GM19099 (cell line): ENCODE results near the gene AKAP13.

ENCODE experiments used
- POLR2A ChIP-seq: IDR thresholded peaks from 3 replicates; pipeline ENCODE4 v1.6.1; 2011; ENCODE audit warnings: low read depth; ENCODE audit not compliant: insufficient read length; ENCODE audit errors: extremely low read depth

AKAP13 gene

GRCh38 chr15:85793641-85794597, 413.5 kb downstream of the AKAP13 start:
- TF ChIP-seq POLR2A = no peak

DNA sequence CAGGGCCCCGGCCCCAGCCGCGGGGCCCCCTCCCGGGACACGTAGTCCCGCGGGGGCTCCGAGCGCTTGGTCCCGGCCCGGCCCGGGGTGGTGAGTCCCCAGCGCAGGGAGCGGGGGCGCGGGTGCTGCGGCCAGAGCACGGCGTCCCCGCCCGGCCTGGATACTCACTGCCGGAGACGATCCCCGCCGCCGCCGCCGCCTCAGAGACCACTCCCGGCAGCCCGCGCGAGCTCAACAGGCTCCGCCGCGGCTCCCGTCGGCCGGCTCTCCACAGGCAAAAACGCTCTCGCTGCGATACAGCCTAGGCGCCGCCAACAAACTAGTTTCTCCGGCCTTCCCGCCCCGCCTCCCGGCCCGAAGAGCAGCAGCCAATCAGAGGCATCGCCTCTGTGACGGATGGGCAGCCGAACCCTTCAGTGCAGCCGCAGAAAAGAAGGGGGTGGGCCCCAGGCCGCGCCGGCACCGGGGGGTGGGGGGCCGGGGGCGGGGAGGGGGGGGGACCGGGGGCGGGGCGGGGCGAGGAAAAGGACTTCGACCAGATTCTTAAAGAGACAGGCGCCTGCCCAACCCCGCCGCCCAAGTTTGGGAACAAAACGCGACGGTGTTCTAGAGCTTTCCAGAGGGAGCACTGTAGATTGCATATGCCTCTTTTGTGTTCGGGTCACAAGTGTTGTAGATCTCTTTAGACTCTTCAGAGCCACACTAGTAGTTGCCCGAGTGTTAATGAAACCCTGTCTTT, 414.4 kb downstream of the AKAP13 start, which contains the start of gene KLHL25:
TSS of gene KLHL25 (minus strand) at position 328 of the 739 bp plus-strand sequence. CDS start 25,115 bp downstream, outside the sequence.
- TF ChIP-seq POLR2A = peak; percentile 64

DNA sequence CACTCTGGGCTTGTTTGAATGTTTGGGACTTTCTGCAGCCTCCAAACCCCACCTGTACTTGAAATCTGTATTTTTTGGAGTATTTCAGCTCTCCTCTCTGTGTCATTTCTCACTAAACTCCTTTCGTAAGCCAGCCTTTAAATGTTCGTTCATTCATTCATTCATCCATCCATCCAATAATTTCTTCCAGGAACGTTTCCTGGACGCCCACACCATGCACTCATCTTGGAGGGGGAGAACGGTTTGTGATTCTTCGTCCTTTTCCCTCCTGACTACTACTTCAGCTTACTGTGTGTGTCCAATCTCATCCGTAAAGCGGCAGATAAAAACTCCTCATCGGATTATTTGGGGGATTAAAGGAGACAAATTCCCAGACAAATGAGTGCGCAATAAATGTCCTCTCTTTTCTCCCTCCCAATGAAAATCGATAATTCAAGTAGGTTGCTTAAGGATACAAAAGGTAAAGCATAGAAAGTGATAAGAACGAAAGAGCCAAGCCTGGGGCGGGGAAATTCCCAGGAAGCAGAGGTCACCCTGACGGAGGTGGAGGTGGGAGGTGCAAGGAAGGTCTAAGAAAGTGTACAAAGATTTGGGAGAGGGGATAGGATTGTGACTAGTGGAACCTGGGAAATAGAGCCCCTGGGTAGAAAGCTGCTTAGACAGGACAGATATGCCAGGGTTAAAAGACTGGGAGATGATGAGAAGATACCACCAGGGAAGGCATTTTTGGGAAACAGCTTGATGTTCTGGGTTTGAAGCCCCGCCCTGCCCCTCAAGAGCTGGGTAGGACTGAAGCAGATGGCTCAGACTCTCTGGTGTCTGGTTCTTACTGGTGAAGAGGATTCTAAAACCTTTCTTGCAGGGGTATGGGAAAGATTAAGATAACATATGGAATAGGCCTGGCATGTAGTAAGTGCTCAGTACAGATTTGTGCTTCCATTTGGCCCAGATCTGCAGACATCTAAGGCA, 415.2 kb downstream of the AKAP13 start:
- no peak for TF ChIP-seq POLR2A
